Tibial artery (tissue), 4 donors: ENCODE data around the gene PDE7B.

ENCODE experiments used
- DNase-seq, 2 donors: peaks; one replicate each; pipeline ENCODE4 v3.0.0-alpha.2; 2019
- H3K27ac ChIP-seq, 2 donors: fragments of 200-600 bp; sonication (generic) in 1 of 2; 1 replicate in 1 of 2; 2 replicates in 1 of 2; pipeline ENCODE4 v1.5.1; 2018 to 2019; ENCODE audit warnings: mild to moderate bottlenecking in 1 of 2
- H3K27me3 ChIP-seq, 2 donors: fragments of 200-600 bp; sonication (generic) in 1 of 2; one replicate each; pipeline versions ENCODE4 v1.5.1 to v1.6.0; 2016 to 2019
- H3K36me3 ChIP-seq, 3 donors: fragments of 200-600 bp; sonication (generic) in 2 of 3; one replicate each; pipeline ENCODE4 v1.5.1; 2016 to 2019; ENCODE audit warnings: mild to moderate bottlenecking in 2 of 3
- H3K4me1 ChIP-seq, 4 donors: fragments of 200-600 bp; sonication (generic) in 2 of 4; 1 replicate in 3 of 4; 2 replicates in 1 of 4; pipeline ENCODE4 v1.5.1; 2016 to 2019
- H3K4me3 ChIP-seq, 2 donors: fragments of 200-600 bp; sonication (generic) in 1 of 2; 1 replicate in 1 of 2; 2 replicates in 1 of 2; pipeline ENCODE4 v1.5.1; 2018 to 2019; ENCODE audit warnings: mild to moderate bottlenecking in 2 of 2
- H3K9me3 ChIP-seq, 3 donors: fragments of 200-600 bp; sonication (generic) in 1 of 3; one replicate each; pipeline ENCODE4 v1.5.1; 2016 to 2019
- CTCF ChIP-seq, 2 experiments: fragments of 200-600 bp in 1 of 2; fragments of 450-650 bp in 1 of 2; IDR thresholded peaks; one replicate each; pipeline ENCODE4 v1.5.1; 2017 to 2019; ENCODE audit warnings: antibody characterized with exemption in 2 of 2, mild to moderate bottlenecking in 1 of 2, moderate library complexity in 1 of 2
- intact Hi-C: fragments of 100-400 bp; cut with DNase I; formaldehyde crosslinking; loops from one replicate; pipeline ENCODE4 v1.15.0; 2023; ENCODE audit warnings: low total_unique reads

The PDE7B gene

GRCh38 chr6:135880066-135880972 lies 28.8 kb downstream of the PDE7B start:
- Histone ChIP-seq H3K36me3 (no peaks in the 10 kb centered on the region), H3K4me1 (peaks cover 0 to 5% (median 4%) of the 10 kb centered on the region in 4 donors), H3K4me3 (peak overlapping the region; percentile 6 to 24), H3K27ac (peak overlapping the region in 1 of 2 donors; percentile 16), H3K27me3 (no peaks in the 10 kb centered on the region), H3K9me3 (no peaks in the 10 kb centered on the region)
- intact Hi-C loops = no loop called here
- no peak for DNase-seq
- TF ChIP-seq CTCF (IDR thresholded peaks at IDR 0.05) = no peak

GRCh38 chr6:135883045-135883444 lies 31.5 kb downstream of the PDE7B start:
- no peak for DNase-seq
- Histone ChIP-seq H3K36me3 (no peaks in the 10 kb centered on the region), H3K4me3 (no peak overlapping the region), H3K27me3 (no peaks in the 10 kb centered on the region), H3K4me1 (peaks cover 0 to 5% (median 2%) of the 10 kb centered on the region in 4 donors), H3K9me3 (no peaks in the 10 kb centered on the region), H3K27ac (no peak overlapping the region)
- TF ChIP-seq CTCF (IDR thresholded peaks at IDR 0.05) = no peak
- intact Hi-C loops = no loop called here

- no peak for TF ChIP-seq CTCF (IDR thresholded peaks at IDR 0.05)
- Histone ChIP-seq H3K36me3 (no peaks in the 10 kb centered on the region), H3K9me3 (no peaks in the 10 kb centered on the region), H3K27ac (no peak overlapping the region), H3K4me1 (peaks cover 0 to 5% (median 2%) of the 10 kb centered on the region in 4 donors), H3K4me3 (no peak overlapping the region), H3K27me3 (no peaks in the 10 kb centered on the region)
- DNase-seq = no peak
- intact Hi-C loops = no loop called here
Observed at GRCh38 chr6:135883536-135883935, 32.0 kb downstream of the PDE7B start.

GRCh38 chr6:135884136-135884535 lies 32.6 kb downstream of the PDE7B start:
- H3K9me3 ChIP-seq = no peaks in the 10 kb centered on the region
- no peak for TF ChIP-seq CTCF (IDR thresholded peaks at IDR 0.05)
- H3K4me3 ChIP-seq = no peak overlapping the region
- intact Hi-C loops = no loop called here
- DNase-seq = no peak
- no peak overlapping the region for H3K27ac ChIP-seq
- H3K27me3 ChIP-seq = no peaks in the 10 kb centered on the region
- no peaks in the 10 kb centered on the region for H3K36me3 ChIP-seq
- H3K4me1 ChIP-seq = peaks cover 0 to 5% (median 2%) of the 10 kb centered on the region in 4 donors

- Histone ChIP-seq H3K27me3 (no peaks in the 10 kb centered on the region), H3K4me3 (no peak overlapping the region), H3K27ac (no peak overlapping the region), H3K4me1 (no peaks in the 10 kb centered on the region), H3K9me3 (no peaks in the 10 kb centered on the region), H3K36me3 (no peaks in the 10 kb centered on the region)
- no peak for DNase-seq
- no peak for TF ChIP-seq CTCF (IDR thresholded peaks at IDR 0.05)
- intact Hi-C loops = no loop called here
Observed at GRCh38 chr6:135887069-135887468, 35.6 kb downstream of the PDE7B start.
